Heart left ventricle (tissue), 13 donors: ENCODE results near the gene SIAE.

Experiments
- POLR2A ChIP-seq, 2 donors: fragments of 450-650 bp; IDR thresholded peaks; one replicate each; pipeline ENCODE4 v1.6.1; 2017; ENCODE audit warnings: antibody characterized with exemption in 2 of 2, mild to moderate bottlenecking in 2 of 2, moderate library complexity in 2 of 2
- TF ChIP-seq, protein P1 (sequence below), 12 donors: fragments of 200-600 bp; sonication (generic) in 4 of 12; IDR thresholded peaks; one replicate each; pipeline versions ENCODE4 v1.5.0 to v1.8.0; 2018 to 2022; ENCODE audit warnings: antibody characterized with exemption in 12 of 12, mild to moderate bottlenecking in 5 of 12
- donor health status: ischemic (EF 13 %, LVEDD 7.1; RV severe dilation, severe dysfunction).
- donor health status: DM: no; HTN: yes; CAD: no.
- donor health status: DM: no; HTN: no; CAD: no.
- donor health status: ischemic (EF 25% LVEDD 6.9; RV normal size, moderate dysfunction).
- donor health status: ischemic (EF 25% LVEDD 5.7; RV mildly dilated, moderate dysfunction).
- donor health status: ischemic (EF 35%, LVEDD 5.7; RV mildly dilated, moderate dysfunction).
- donor health status: nonischemic (EF 11% LVEDD 7.7; RV severe dilation, severe dysfunction).
- donor health status: DM: yes; HTN: yes; CAD: no.
- donor health status: PGD.
- donor health status: ischemic (EF 29% LVEDD 5.4; RV normal size, mild dysfunction).
- donor health status: nonischemic (EF 23%, LVEDD 6.1; RV moderate dilation, normal function).

DNA sequence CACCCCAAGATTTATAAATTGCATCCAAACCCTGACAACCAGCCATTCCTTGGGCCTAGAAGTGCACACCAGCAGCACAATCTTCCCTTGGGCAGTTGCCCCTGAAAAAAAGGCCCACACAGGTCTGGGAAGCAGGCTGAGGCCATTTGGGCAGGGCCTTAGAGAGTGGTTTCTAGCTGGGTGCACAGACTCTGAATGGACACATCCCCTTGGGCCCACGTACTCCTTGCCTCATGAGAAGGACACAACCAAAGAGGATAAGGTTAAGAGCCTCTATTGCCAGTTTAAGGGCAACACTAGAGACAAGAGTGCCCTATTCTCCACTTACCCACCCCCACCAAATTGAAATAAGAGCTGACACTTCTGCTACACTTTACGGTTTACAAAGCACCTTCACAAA, 63.2 kb downstream of the SIAE start:
- TF ChIP-seq, protein P1, sequence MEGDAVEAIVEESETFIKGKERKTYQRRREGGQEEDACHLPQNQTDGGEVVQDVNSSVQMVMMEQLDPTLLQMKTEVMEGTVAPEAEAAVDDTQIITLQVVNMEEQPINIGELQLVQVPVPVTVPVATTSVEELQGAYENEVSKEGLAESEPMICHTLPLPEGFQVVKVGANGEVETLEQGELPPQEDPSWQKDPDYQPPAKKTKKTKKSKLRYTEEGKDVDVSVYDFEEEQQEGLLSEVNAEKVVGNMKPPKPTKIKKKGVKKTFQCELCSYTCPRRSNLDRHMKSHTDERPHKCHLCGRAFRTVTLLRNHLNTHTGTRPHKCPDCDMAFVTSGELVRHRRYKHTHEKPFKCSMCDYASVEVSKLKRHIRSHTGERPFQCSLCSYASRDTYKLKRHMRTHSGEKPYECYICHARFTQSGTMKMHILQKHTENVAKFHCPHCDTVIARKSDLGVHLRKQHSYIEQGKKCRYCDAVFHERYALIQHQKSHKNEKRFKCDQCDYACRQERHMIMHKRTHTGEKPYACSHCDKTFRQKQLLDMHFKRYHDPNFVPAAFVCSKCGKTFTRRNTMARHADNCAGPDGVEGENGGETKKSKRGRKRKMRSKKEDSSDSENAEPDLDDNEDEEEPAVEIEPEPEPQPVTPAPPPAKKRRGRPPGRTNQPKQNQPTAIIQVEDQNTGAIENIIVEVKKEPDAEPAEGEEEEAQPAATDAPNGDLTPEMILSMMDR (IDR thresholded peaks at IDR 0.05): no peak
- TF ChIP-seq POLR2A (IDR thresholded peaks at IDR 0.05): no peak
